HG02885 (cell line): ENCODE results near the gene ZC3H4.
"Not testable (repeated sequence)": the region's sequence is repeated elsewhere in the genome, so short reads cannot be mapped to it uniquely, and the experiment has no call there.

Source experiments
- ATAC-seq: cut with Tn5 transposase; IDR thresholded peaks from one replicate; pipeline ENCODE4 v1.9.1; 2021; ENCODE audit warnings: mild to moderate bottlenecking; ENCODE audit not compliant: unreplicated experiment, poor library complexity

The ZC3H4 gene

DNA sequence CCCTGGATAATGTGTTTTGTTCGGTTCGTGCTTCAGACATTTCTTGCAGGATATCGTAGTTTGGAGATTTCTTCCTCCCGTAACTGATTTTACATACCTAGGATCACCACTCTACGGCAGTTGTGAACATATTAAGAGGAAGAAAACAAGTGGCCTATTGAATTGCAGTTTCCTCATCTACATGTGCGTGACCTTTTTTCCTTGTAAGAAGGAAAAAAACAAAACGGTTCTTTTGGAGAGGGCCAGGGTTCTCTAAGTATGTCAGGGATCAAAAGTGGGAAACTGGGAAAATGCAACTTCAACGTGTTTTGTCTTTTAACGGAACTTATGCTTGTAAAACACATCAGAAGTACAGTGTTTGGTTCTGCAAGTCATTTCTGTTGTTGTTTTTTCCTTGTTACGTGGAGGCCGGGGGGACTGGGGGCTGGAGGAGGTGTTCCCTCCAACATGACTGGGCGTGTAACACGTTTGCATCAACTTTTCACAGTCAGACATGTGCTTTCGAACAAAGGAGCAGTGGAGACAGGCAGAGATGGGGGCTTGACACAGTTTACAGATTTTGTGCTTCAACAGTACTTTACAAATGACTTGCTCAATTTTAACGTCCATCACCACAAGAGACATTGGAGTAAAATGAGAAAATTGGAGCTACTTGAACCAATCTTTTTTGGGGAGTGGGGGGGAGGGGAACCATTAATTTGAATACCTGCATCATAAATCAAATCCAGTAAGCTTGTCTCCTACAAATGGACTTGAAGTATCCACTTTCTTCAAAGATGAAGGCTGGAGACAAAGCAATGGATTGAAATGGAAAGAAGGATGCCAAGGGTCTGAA is 3.8 kb downstream of the ZC3H4 start:
- ATAC-seq: no peak

DNA sequence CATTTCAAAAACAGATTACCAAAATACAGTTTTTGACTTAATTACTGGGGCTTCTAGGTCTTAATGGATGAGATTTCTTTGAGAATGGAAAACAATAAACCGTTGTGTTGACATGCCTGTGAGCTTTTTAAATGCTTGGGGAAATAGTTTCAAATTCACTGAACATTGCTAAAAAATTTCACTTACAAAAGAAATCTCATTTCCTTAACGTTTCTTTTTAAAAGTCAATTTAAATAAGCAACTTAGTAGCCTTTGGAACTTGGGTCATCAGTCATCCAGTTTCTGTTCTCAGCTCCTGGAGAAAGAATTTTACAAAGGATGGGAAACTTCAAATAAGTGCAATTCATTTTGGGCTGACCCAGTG is 4.4 kb downstream of the ZC3H4 start:
- no peak for ATAC-seq

DNA sequence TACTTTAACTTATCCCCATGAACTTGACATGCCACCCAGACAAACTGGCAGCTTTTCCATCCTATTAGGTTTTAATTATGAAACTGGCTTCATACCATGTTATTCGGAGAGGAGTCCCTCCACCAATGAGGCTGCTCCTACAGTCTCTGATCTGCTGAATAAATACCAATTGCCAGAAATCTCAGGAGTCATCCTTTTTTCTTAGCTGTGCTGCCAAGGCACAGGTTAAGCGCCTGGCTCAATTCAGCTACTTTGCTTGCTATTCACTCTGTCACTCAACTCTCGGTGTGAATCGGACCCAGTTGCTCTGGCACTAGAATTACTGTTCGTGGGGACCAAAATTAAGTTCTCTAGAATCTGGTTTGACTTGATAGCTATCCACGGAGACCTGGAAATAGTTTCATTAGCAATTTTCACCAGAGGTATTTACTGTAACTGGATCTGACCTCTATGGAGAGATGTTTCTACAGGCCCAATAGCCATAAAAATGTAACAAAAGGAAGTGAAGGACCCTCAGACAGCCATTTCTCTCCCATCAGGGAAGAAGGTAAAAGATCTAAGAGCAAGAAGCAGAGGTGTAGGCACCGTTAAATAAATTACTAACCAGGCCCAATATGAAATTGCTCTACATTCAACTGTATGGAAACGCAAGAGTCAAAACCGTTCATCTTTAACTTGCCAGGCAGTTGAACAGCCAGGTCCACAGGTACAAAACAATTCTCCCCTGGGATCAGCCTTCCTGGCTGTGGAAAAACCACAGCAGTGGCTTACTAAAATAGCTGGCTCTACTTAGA is 5.4 kb downstream of the ZC3H4 start:
- no peak for ATAC-seq

DNA sequence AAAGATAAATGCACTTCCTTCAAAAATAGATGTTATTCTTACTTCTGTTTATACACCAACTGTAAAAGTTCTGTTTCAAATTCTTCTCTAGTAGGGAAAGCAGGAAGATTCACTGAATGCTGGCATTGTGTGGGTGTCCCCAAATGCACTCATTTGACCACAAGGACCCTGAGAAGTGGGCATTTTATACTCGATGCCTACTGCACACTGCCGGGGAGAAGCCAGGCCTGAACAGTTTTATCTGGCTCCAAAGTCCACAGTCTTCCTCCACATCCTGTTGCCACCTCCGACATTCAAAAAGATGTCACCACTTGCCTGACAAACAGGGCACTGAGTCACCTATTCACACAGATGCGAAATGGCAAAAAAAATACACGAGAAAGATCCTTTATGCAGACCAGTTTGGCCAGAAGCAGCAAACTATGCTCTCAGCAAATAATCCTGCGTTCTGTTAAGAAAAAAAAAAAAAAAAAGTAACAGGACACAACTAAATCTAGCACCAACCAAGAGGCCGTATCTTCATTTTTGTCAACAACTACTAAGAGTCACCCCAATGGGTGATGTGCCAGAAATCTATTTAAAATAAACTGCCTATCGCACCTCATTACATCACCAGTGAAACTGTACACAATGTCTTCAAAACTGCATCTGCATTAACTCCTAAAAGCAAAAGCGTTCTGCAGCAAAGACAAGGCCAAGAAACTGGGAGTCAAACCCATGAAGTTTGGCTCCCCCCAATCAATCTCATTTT is 6.2 kb downstream of the ZC3H4 start:
- ATAC-seq: no peak

DNA sequence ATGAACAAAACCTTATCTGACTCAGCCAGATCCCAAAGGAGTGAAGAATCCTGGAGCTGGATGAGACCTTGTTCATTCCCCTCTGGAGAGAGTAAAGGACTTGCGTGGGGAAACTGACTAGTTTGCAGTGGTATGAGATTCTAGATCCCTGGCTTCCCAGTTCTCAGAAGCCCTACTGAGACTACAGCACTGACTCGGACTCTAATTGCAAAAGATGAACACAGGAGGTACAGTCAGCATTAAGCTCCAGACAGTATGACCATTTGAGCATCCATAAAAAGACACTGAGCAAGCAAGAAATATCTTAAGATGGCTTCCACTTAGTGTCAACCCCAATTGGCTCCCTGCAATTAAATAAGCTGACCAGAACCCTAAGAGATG is 6.8 kb downstream of the ZC3H4 start:
- ATAC-seq: no peak

- no peak for ATAC-seq
These were observed 7.7 kb downstream of the ZC3H4 start for GRCh38 chr19:47105874-47106273.

- ATAC-seq: no peak
These were observed 8.9 kb downstream of the ZC3H4 start for GRCh38 chr19:47104680-47105079.

GRCh38 chr19:47102346-47103060 is 11.1 kb downstream of the ZC3H4 start:
- ATAC-seq: no peak

GRCh38 chr19:47101116-47101515 is 12.5 kb downstream of the ZC3H4 start:
- ATAC-seq: not testable (repeated sequence)

GRCh38 chr19:47100290-47100689 is 13.3 kb downstream of the ZC3H4 start:
- no peak for ATAC-seq

DNA sequence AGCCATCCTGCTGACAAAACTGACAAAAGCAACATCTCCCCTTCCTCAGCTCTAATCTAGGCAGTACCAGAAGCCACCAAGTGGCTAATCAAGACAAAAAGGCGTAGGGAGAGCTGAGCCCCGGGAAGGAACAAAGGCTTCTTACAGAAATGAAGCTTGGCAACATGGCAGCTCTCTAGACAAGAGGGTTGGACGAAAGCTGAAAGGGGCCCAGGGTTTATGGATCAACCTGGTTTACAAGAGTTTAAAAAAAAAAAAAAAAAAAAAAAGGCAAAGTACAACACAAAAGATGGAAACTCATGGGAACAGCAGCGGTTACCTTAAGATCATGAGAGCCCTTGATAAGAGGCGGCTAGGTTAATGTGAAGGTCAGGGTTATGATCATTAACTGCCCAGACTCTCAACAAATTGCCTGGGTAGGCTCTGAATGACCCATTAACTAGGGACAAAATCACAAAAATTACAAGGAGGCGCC is 14.0 kb downstream of the ZC3H4 start:
- ATAC-seq: no peak

GRCh38 chr19:47098608-47099007 is 15.0 kb downstream of the ZC3H4 start:
- no peak for ATAC-seq

DNA sequence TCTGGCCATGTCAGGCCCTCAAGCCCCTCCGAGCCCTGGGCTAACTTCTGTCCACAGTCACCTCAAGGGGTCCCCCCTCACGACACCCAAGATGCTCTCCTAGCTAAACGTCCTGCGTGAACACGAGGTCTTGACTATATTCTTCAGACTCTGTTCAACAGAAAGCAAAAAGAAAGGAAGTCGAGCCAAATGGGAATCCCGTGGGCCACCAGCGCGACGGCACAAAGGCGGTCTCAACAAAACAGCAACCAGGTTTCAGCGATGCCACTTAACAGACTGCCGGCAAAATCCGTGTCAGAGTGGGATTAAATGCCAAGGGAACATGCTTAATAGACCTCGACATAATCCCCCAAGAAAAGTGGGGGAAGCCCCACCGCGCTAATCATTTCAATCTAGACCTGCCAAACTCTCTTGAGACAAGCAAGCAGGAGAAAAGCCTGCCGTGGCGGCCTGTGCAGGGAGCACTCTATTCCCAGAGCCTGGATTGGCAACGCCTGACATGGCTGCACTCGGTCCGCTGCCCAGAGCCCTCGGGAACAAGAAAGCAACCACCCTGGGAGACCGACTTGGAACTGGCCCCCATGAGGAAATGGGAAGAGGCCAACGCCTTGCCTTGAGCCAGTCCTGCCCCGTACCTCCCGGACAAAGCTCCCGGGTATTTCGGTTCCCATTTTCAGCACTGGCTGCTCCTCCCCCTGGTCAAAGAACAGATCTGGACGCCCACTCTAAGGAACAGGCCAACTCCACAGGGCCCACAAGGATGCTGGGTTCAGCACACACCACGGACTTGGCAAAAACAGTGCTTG is 16.0 kb downstream of the ZC3H4 start:
- ATAC-seq: no peak

- no peak for ATAC-seq
These were observed 16.9 kb downstream of the ZC3H4 start for GRCh38 chr19:47096721-47097120.

DNA sequence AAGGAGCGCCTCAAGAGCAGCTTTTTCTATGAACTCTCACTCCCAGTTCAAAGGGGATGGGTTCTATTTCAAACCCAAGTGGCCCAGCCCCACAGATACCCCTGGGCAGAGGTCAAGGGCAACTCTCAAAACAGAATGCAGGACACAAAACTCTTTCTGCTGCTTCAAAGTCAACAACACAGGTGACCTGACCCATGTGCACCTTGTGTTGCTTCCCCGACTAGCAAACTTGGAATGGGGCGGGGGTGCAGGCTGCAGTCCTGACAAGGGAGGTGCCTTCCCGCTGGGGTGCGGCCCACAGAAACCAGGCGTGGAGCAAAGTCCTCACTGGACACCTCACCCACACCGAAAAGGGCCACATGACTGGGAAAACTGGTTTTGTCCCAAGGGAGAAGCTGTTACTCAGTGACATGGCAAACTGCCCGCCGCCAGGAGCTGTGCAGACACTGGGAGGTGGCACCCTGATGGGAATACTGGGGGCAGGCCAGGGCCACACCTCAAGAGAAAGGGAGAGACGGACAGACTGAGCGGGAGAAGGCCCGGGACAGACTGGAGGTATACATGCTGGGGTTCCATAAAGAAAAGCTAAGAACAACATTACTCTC is 17.4 kb downstream of the ZC3H4 start:
- ATAC-seq: no peak

- ATAC-seq: no peak
These were observed 18.0 kb downstream of the ZC3H4 start for GRCh38 chr19:47095476-47096099.

DNA sequence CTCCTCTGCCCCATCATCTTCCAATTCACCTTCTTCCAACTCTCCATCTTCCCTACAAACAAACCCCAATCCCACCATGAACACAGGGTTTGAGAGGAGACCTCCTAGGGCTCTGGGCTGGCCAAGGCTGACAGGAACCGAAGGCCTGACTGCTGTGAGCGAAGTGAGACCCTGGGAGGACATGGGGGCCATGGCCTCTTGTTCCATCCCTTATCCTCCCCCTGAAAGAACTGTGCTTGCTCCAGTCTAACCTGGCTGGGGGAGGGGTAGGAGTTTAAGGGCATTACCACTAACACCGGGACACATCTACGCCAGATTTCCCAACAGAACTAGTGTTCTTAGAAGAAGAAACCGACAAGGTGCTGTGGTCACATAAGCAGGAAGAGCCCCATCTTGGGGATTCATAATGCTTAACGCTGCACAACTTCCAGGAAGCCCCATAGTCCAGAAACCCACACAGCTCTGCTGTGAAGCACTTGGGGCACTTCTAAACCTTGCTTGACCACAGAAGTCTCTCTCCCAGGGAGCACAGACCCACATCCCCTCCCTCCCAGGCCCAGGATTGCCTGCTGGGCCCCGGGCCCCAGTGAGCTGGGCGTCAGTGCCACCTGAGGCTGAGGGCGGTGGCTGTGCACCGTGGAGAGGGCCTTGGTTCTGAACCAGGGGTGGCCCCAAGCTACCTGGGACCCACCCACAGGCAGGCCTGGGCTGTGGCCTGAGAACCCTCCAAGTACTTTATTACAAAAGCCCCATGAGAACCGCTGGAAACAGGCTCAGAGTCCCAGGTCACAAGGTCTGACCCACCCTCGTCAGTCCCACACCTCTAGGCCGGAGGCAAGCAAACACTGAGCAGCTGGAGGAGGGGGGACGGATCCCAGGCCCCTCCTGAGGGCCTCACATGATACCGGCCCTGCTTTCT is 18.8 kb downstream of the ZC3H4 start:
- no peak for ATAC-seq

GRCh38 chr19:47093841-47094240 is 19.7 kb downstream of the ZC3H4 start:
- ATAC-seq: peak; percentile 64
